ENCODE data around the gene SYTL1. TPM values are rescaled to one million over a fixed set of nuclear protein-coding genes. Genes with fewer than 3 reads are reported as not detected.

The SYTL1 gene
- total RNA-seq, 2 donors from 2014 or later = 6.7 to 7.5 TPM

DNA sequence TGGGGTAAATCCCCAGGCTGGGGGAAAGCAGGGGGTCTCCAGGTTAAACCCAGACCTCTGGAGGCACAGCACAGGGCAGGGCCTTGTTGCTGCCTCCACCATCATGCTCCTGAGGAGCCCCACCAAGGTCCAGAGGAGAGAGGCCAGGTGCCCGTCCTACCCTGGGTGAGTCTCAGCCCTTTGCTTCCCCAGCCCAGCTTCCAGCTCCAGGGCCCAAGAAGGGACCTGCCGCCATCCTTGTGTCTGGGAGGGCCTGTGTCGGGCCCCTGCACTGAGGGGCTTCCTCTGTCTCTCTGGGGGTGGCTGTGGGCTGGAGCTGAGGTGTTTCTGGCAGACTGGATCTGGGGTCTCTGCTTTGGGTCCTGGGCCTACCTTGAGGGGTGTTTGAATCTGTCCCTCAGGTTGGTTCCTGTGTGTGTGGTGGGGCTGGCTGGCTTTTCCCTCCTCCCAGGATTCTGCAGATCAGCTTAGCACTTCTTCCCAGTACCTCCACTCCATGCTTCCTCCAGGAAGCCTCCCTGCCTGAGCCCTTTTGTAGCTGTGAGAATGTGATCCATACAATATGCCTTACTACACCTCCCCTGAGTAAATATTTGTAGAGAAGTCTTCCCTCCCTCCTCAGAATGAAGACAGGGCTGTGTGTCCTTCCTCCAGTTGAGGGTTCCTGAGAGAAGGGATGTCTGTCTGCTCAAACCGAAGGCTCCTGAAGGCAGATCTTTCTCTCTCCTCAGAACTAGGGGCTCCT, 56.8 kb downstream of the SYTL1 start:
- no peaks in the 10 kb centered on the region for H3K9me3 Mint-ChIP-seq
- H3K27ac ChIP-seq (ENCODE audit: low read depth, low read length) = peak overlapping the region; percentile 59
- no peaks in the 10 kb centered on the region for H3K36me3 Mint-ChIP-seq (ENCODE audit: low read depth)
- peak overlapping the region; percentile 66 for H3K27ac Mint-ChIP-seq
- peak; percentile 63 for DNase-seq
- H3K4me3 Mint-ChIP-seq = peak overlapping the region; percentile 1
- H3K36me3 ChIP-seq (ENCODE audit: control insufficient read depth, insufficient read depth, low read length) = no peaks in the 10 kb centered on the region
- no peak overlapping the region for H3K9ac ChIP-seq (ENCODE audit: extremely low read depth, low read length, poor library complexity, severe bottlenecking)
- TF ChIP-seq, protein P1, sequence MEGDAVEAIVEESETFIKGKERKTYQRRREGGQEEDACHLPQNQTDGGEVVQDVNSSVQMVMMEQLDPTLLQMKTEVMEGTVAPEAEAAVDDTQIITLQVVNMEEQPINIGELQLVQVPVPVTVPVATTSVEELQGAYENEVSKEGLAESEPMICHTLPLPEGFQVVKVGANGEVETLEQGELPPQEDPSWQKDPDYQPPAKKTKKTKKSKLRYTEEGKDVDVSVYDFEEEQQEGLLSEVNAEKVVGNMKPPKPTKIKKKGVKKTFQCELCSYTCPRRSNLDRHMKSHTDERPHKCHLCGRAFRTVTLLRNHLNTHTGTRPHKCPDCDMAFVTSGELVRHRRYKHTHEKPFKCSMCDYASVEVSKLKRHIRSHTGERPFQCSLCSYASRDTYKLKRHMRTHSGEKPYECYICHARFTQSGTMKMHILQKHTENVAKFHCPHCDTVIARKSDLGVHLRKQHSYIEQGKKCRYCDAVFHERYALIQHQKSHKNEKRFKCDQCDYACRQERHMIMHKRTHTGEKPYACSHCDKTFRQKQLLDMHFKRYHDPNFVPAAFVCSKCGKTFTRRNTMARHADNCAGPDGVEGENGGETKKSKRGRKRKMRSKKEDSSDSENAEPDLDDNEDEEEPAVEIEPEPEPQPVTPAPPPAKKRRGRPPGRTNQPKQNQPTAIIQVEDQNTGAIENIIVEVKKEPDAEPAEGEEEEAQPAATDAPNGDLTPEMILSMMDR (conservative IDR thresholded peaks at IDR 0.05) = no peak
- WGBS, 2 experiments (ENCODE audit: insufficient coverage in 1 of 2, insufficient read length in 1 of 2) = 89 to 91% methylated on average over 3 to 4 of the region's 4 CpGs
- H3K4me3 ChIP-seq (ENCODE audit: low read length) = no peak overlapping the region
- H3K4me1 Mint-ChIP-seq = peaks cover 43% of the 10 kb centered on the region
- H3K9me3 ChIP-seq (ENCODE audit: control insufficient read depth, low read length) = no peaks in the 10 kb centered on the region
- H3K4me1 ChIP-seq (ENCODE audit: control insufficient read depth, insufficient read depth, low read length) = peaks cover 14% of the 10 kb centered on the region
- no peaks in the 10 kb centered on the region for H3K27me3 Mint-ChIP-seq (ENCODE audit: insufficient read depth)
- H3K27me3 ChIP-seq (ENCODE audit: control insufficient read depth, insufficient read depth, low read length, poor library complexity, severe bottlenecking) = no peaks in the 10 kb centered on the region

DNA sequence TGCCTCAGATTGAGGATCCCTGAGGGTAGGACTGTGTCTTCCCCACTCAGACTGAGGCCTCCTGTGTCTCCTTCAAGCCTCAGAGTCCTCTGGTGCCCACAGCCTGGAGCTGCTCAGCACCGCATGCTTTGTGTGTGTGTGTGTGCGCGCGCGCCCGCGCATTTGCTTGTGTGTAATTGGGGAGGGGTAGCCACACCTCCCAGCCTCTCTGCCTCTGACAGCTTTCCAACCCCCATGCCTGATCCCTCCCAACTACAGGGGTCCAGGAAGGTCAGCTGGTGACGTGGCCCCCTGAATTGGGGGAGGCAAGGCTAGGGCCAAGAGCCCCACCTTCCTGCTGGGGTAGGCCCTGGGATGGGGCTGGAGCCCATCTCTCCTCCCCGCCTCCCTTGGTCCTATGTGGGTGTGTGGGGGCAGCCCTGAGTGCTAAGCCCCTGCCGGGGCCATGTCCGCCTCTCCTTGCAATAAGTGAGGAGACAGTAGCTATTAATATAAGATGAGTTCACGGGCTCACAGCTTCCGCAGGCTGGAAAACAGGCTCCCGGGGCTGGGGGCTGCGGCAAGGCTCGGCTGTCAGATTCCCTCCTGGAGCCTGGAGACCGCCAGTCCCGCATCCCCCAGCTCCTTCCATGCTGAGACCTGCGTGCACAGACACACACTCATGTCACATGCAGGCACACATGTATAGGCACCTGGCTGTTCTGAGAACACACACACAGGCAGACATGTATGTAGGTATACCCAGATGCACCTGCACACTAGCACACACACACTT, 57.6 kb downstream of the SYTL1 start:
- peak; percentile 68 for DNase-seq
- H3K4me1 ChIP-seq (ENCODE audit: control insufficient read depth, insufficient read depth, low read length) = peaks cover 14% of the 10 kb centered on the region
- no peaks in the 10 kb centered on the region for H3K27me3 ChIP-seq (ENCODE audit: control insufficient read depth, insufficient read depth, low read length, poor library complexity, severe bottlenecking)
- Mint-ChIP-seq H3K9me3 (no peaks in the 10 kb centered on the region), H3K27ac (peak overlapping the region; percentile 66), H3K4me1 (peaks cover 50% of the 10 kb centered on the region), H3K4me3 (no peak overlapping the region), H3K27me3 (ENCODE audit: insufficient read depth) (no peaks in the 10 kb centered on the region), H3K36me3 (ENCODE audit: low read depth) (no peaks in the 10 kb centered on the region)
- no peaks in the 10 kb centered on the region for H3K9me3 ChIP-seq (ENCODE audit: control insufficient read depth, low read length)
- TF ChIP-seq, protein P1 (conservative IDR thresholded peaks at IDR 0.05) = no peak
- no peaks in the 10 kb centered on the region for H3K36me3 ChIP-seq (ENCODE audit: control insufficient read depth, insufficient read depth, low read length)
- H3K27ac ChIP-seq (ENCODE audit: low read depth, low read length) = peak overlapping the region; percentile 59
- no peak overlapping the region for H3K4me3 ChIP-seq (ENCODE audit: low read length)
- no peak overlapping the region for H3K9ac ChIP-seq (ENCODE audit: extremely low read depth, low read length, poor library complexity, severe bottlenecking)
- 90 to 97% methylated on average over 6 to 13 of the region's 19 CpGs for whole genome bisulfite sequencing, 2 experiments (ENCODE audit: insufficient coverage in 1 of 2, insufficient read length in 1 of 2)

DNA sequence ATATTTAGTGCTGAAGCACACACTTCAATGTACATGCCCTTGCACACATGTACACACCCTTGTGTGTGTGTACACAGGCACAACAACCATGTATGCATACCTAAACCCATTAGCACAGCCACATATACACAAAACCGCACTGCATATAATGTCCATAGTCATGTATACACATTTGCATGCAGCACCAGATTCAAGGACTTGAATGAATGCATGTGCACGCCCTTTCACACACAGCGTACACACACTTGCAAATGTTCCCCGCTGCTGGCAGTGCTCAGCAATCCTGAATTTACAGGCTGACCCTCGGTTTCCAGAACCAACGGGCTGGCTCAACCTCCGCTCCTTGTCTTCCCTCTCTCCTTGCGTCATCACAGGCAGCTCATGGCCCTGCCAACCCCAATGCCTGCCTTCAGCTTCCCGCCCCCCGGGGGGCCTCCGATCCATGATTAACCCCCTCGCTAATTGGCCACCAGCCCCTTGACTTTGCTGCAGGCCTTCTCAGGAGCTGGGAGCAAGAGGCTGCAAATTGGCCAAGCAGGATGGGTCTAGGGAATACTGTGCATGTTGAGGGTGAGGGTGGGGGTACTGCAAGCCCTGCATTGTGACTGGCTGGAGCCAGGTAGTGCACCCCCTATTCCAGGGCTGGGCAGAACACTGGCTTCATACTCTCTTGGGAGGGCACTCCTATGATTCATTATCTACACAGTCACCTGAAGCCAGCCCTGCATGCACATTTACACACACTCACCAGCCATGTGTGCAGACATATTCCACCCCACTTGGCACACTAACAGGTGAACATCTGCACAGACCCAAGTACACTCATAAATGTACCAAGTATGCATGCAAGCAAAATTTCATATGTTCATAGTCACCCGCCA, 58.5 kb downstream of the SYTL1 start:
- H3K4me1 Mint-ChIP-seq = peaks cover 57% of the 10 kb centered on the region
- no peaks in the 10 kb centered on the region for H3K36me3 Mint-ChIP-seq (ENCODE audit: low read depth)
- Histone ChIP-seq H3K27me3 (ENCODE audit: control insufficient read depth, insufficient read depth, low read length, poor library complexity, severe bottlenecking) (no peaks in the 10 kb centered on the region), H3K4me1 (ENCODE audit: control insufficient read depth, insufficient read depth, low read length) (peaks cover 22% of the 10 kb centered on the region), H3K4me3 (ENCODE audit: low read length) (no peak overlapping the region), H3K9ac (ENCODE audit: extremely low read depth, low read length, poor library complexity, severe bottlenecking) (no peak overlapping the region), H3K9me3 (ENCODE audit: control insufficient read depth, low read length) (no peaks in the 10 kb centered on the region), H3K27ac (ENCODE audit: low read depth, low read length) (no peak overlapping the region), H3K36me3 (ENCODE audit: control insufficient read depth, insufficient read depth, low read length) (no peaks in the 10 kb centered on the region)
- DNase-seq = peak; percentile 67
- TF ChIP-seq, protein P1 (conservative IDR thresholded peaks at IDR 0.05) = no peak
- no peak overlapping the region for H3K4me3 Mint-ChIP-seq
- no peaks in the 10 kb centered on the region for H3K9me3 Mint-ChIP-seq
- H3K27me3 Mint-ChIP-seq (ENCODE audit: insufficient read depth) = no peaks in the 10 kb centered on the region
- 73 to 74% methylated on average over 10 to 13 of the region's 13 CpGs for WGBS, 2 experiments (ENCODE audit: insufficient coverage in 1 of 2, insufficient read length in 1 of 2)
- peak overlapping the region; percentile 16 for H3K27ac Mint-ChIP-seq
